Measurements from ENCODE around the gene PAPPA2. TPM values are rescaled to one million over a fixed set of nuclear protein-coding genes. Genes with fewer than 3 reads are reported as not detected.
"Not testable (repeated sequence)": the region's sequence is repeated elsewhere in the genome, so short reads cannot be mapped to it uniquely, and the experiment has no call there.

The PAPPA2 gene
- total RNA-seq, 1 donor from 2014 or later = 0.41 TPM

DNA sequence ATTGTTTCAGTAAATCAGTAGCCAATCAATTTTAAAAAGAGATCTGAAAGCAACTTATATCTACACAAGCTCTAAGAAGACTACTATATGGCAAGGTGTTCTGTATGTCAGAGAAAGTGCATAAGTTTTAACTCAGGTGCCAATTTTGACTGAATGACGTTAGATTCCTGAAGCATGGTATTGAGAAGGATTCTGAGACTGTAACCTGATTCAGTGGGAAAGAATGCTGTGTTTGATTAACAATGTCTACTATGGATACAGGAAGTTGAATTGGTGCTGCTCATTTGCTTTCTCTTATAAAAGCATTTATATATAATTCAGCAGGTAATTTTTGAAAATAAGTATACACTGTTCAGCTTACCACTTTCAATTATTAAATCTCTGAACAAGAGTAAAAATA lies 156.3 kb downstream of the PAPPA2 start:
- peaks cover 8% of the 10 kb centered on the region for H3K9me3 ChIP-seq (replicated peaks)
- intact Hi-C loops (cut with micrococcal nuclease) = no loop called here
- H3K27me3 ChIP-seq (ENCODE audit: low read depth) = no peaks in the 10 kb centered on the region
- H3K4me3 ChIP-seq = no peak overlapping the region
- no peak overlapping the region for H3K27ac ChIP-seq (replicated peaks)
- no peak for DNase-seq
- no peaks in the 10 kb centered on the region for H3K36me3 ChIP-seq
- TF ChIP-seq CTCF (IDR thresholded peaks at IDR 0.05; ENCODE audit: borderline replicate concordance) = no peak
- no peaks in the 10 kb centered on the region for H3K4me1 ChIP-seq

DNA sequence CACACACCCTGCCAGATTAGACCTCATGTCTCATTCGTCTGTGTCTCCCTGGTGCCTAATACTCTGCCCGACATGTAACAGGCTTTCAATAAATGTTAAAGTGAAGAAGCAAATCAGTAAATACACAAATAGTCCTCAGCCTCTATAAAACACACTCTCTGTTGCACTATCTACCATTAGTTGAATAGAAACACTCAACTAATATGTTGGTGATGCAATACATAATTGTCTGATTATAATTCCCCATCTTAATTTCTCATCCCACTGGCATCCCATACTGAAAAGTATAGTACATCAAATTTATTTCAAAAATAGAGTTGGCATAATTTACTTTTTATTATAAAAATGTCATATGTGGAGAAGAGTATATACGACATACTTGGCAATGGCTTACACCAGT lies 162.4 kb downstream of the PAPPA2 start:
- DNase-seq = no peak
- intact Hi-C loops (cut with micrococcal nuclease) = no loop called here

GRCh38 chr1:176626572-176627061 lies 163.6 kb downstream of the PAPPA2 start:
- Histone ChIP-seq H3K27me3 (ENCODE audit: low read depth) (no peaks in the 10 kb centered on the region), H3K4me3 (no peak overlapping the region), H3K9me3 (replicated peaks) (peaks cover 8% of the 10 kb centered on the region), H3K27ac (replicated peaks) (no peak overlapping the region), H3K36me3 (no peaks in the 10 kb centered on the region), H3K4me1 (no peaks in the 10 kb centered on the region)
- intact Hi-C loops (cut with micrococcal nuclease) = no loop called here
- no peak for TF ChIP-seq CTCF (IDR thresholded peaks at IDR 0.05; ENCODE audit: borderline replicate concordance)
- no peak for DNase-seq

More for the DNA sequence above, 162.4 kb downstream of the PAPPA2 start:
- Histone ChIP-seq H3K4me1 (no peaks in the 10 kb centered on the region), H3K27ac (replicated peaks) (no peak overlapping the region), H3K4me3 (no peak overlapping the region), H3K36me3 (no peaks in the 10 kb centered on the region), H3K9me3 (replicated peaks) (peaks cover 8% of the 10 kb centered on the region), H3K27me3 (ENCODE audit: low read depth) (no peaks in the 10 kb centered on the region)
- TF ChIP-seq CTCF (IDR thresholded peaks at IDR 0.05; ENCODE audit: borderline replicate concordance) = no peak

DNA sequence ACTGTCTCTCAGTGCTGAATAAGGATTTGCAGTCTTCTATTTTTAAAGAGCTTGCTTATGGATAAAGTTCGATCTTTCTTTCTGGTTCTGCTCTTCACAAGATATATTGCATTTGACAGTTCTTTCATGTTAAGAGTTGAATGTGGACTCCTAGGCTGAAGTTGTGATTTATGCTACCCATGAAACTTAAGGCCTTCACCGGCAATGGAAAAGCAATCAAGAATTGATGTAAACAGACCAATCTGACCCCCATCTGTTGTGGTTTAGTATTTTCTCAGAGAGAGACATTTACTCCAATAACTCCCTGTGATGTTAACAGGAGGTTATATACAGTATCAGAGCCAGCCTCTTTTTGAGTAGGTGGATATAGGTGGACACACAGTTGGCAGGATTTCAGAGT lies 165.8 kb downstream of the PAPPA2 start:
- no peak for DNase-seq
- no peak overlapping the region for H3K4me3 ChIP-seq
- intact Hi-C loops (cut with micrococcal nuclease) = no loop called here
- no peak for TF ChIP-seq CTCF (IDR thresholded peaks at IDR 0.05; ENCODE audit: borderline replicate concordance)
- no peaks in the 10 kb centered on the region for H3K36me3 ChIP-seq
- no peaks in the 10 kb centered on the region for H3K9me3 ChIP-seq (replicated peaks)
- no peak overlapping the region for H3K27ac ChIP-seq (replicated peaks)
- H3K4me1 ChIP-seq = no peaks in the 10 kb centered on the region
- no peaks in the 10 kb centered on the region for H3K27me3 ChIP-seq (ENCODE audit: low read depth)

- H3K36me3 ChIP-seq; H3K27me3 ChIP-seq (ENCODE audit: low read depth); H3K4me3 ChIP-seq; intact Hi-C loops (cut with micrococcal nuclease); DNase-seq; H3K4me1 ChIP-seq; H3K27ac ChIP-seq (replicated peaks); H3K9me3 ChIP-seq (replicated peaks): not testable (repeated sequence)
Observed at GRCh38 chr1:176634733-176635132, 171.8 kb downstream of the PAPPA2 start.

- no peak for TF ChIP-seq CTCF (IDR thresholded peaks at IDR 0.05; ENCODE audit: borderline replicate concordance)
- Histone ChIP-seq H3K4me1 (peaks cover 5% of the 10 kb centered on the region), H3K9me3 (replicated peaks) (no peaks in the 10 kb centered on the region), H3K36me3 (no peaks in the 10 kb centered on the region), H3K27me3 (ENCODE audit: low read depth) (no peaks in the 10 kb centered on the region), H3K27ac (replicated peaks) (no peak overlapping the region), H3K4me3 (no peak overlapping the region)
- intact Hi-C loops (cut with micrococcal nuclease) = no loop called here
- peak; percentile 19 for DNase-seq
Observed at GRCh38 chr1:176638713-176639526, 175.9 kb downstream of the PAPPA2 start.

Measured in left ventricle myocardium inferior (tissue), 1 donor.